Stomach (tissue), 4 donors: ENCODE measurements around the gene AGBL4.

Experiments used
- EP300 ChIP-seq: sonication (generic); formaldehyde crosslinking; IDR thresholded peaks from one replicate; pipeline ENCODE4 v1.6.1; 2017; ENCODE audit warnings: antibody characterized with exemption
- POLR2AphosphoS5 ChIP-seq, 3 donors: sonication (generic); formaldehyde crosslinking; IDR thresholded peaks; one replicate each; pipeline ENCODE4 v1.6.1; 2016; ENCODE audit warnings: antibody characterized with exemption in 3 of 3

GRCh38 chr1:49466961-49467360 is 556.8 kb downstream of the AGBL4 start:
- TF ChIP-seq EP300 (no peak), POLR2AphosphoS5 (IDR thresholded peaks at IDR 0.05) (no peak)
